Ishikawa (cell line): ENCODE measurements around the gene KIAA1671.

Experiments used
- MAX ChIP-seq: IDR thresholded peaks from 2 replicates; pipeline ENCODE4 v1.6.1; 2012
- NFIC ChIP-seq: IDR thresholded peaks from 2 replicates; pipeline ENCODE4 v1.6.1; 2012
- YY1 ChIP-seq: IDR thresholded peaks from 2 replicates; pipeline ENCODE4 v1.6.1; 2012; ENCODE audit warnings: low read depth
- ZBTB7A ChIP-seq: IDR thresholded peaks from 2 replicates; pipeline ENCODE4 v1.6.1; 2012; ENCODE audit warnings: low read depth

- TF ChIP-seq YY1 (no peak), ZBTB7A (no peak), MAX (no peak), NFIC (no peak)
These were observed 108.6 kb downstream of the KIAA1671 start for GRCh38 chr22:25061134-25061533.
